OCI-LY3 (cell line): Measurements from ENCODE around the gene TACSTD2.

ENCODE experiments used
- H2AFZ ChIP-seq: fragments of 200-600, 300-600 bp; shearing (Covaris generic); 2 replicates; pipeline ENCODE4 v1.6.0; 2014; ENCODE audit warnings: antibody characterized with exemption, low read depth, low read length
- H3K27ac ChIP-seq: fragments of 200-600, 300-600 bp; sonication (generic); 2 replicates; pipeline ENCODE4 v1.5.1; 2014; ENCODE audit warnings: mild to moderate bottlenecking, low read length, moderate library complexity, mixed read lengths
- H3K27me3 ChIP-seq: fragments of 200-600, 300-600 bp; sonication (generic); 2 replicates; pipeline ENCODE4 v1.6.1; 2014; ENCODE audit warnings: low read depth, low read length, mixed read lengths
- H3K36me3 ChIP-seq: fragments of 200-600, 300-600 bp; sonication (generic); replicated peaks from 2 replicates; pipeline ENCODE3; 2014; ENCODE audit warnings: low read depth, low read length, mixed read lengths
- H3K4me1 ChIP-seq: fragments of 300-600, 200-600 bp; sonication (generic); 2 replicates; pipeline ENCODE4 v1.6.1; 2014; ENCODE audit warnings: low read length, mixed read lengths
- H3K4me2 ChIP-seq: fragments of 200-600, 300-600 bp; sonication (generic); 2 replicates; pipeline ENCODE4 v1.6.1; 2014; ENCODE audit warnings: low read length, mixed read lengths
- H3K4me3 ChIP-seq: fragments of 300-600, 200-600 bp; sonication (generic); 2 replicates; pipeline ENCODE4 v1.5.1; 2014; ENCODE audit warnings: antibody characterized with exemption, mild to moderate bottlenecking, low read length, moderate library complexity
- H3K79me2 ChIP-seq: fragments of 300-600, 200-600 bp; shearing (Covaris generic); 2 replicates; pipeline ENCODE4 v1.6.1; 2014; ENCODE audit warnings: mild to moderate bottlenecking, low read length, mixed read lengths
- H3K9ac ChIP-seq: fragments of 300-600, 200-600 bp; shearing (Covaris generic); 2 replicates; pipeline ENCODE4 v1.6.0; 2014; ENCODE audit warnings: mild to moderate bottlenecking, low read length, moderate library complexity
- H3K9me3 ChIP-seq: fragments of 200-600, 300-600 bp; shearing (Covaris generic); 2 replicates; pipeline ENCODE4 v1.6.1; 2014; ENCODE audit warnings: low read length, mixed read lengths; ENCODE audit not compliant: insufficient read depth
- H4K20me1 ChIP-seq: fragments of 200-600, 300-600 bp; sonication (generic); 2 replicates; pipeline ENCODE4 v1.6.1; 2016; ENCODE audit warnings: low read length, mixed read lengths; ENCODE audit not compliant: insufficient read depth
- CTCF ChIP-seq: fragments of 200-600, 300-600 bp; sonication (generic); IDR thresholded peaks from 2 replicates; pipeline ENCODE4 v1.5.1; 2014; ENCODE audit warnings: antibody characterized with exemption, low read length, low read depth
- EZH2phosphoT487 ChIP-seq: fragments of 200-600 bp; shearing (Covaris generic); IDR thresholded peaks from 2 replicates; pipeline ENCODE4 v1.6.1; 2018; ENCODE audit warnings: antibody characterized with exemption, mixed run types, low read depth

TACSTD2 gene

GRCh38 chr1:58588396-58588795, 11.3 kb upstream of the TACSTD2 start:
- no peak for TF ChIP-seq EZH2phosphoT487
- TF ChIP-seq CTCF, result no peak
- no peaks in the 10 kb centered on the region for H4K20me1 ChIP-seq

GRCh38 chr1:58587667-58588066, 10.6 kb upstream of the TACSTD2 start:
- Histone ChIP-seq H3K27me3 (peaks cover 37% of the 10 kb centered on the region), H3K9ac (no peak overlapping the region), H3K4me1 (peaks cover 14% of the 10 kb centered on the region), H3K9me3 (no peaks in the 10 kb centered on the region), H3K79me2 (no peaks in the 10 kb centered on the region), H3K27ac (no peak overlapping the region), H3K4me3 (no peak overlapping the region), H3K36me3 (no peaks in the 10 kb centered on the region), H4K20me1 (no peaks in the 10 kb centered on the region), H2AFZ (no peak overlapping the region), H3K4me2 (no peak overlapping the region)
- TF ChIP-seq CTCF (no peak), EZH2phosphoT487 (no peak)

More at GRCh38 chr1:58588396-58588795, 11.3 kb upstream of the TACSTD2 start:
- Histone ChIP-seq H3K4me3 (no peak overlapping the region), H3K36me3 (no peaks in the 10 kb centered on the region), H3K27me3 (peaks cover 43% of the 10 kb centered on the region), H3K79me2 (no peaks in the 10 kb centered on the region), H2AFZ (no peak overlapping the region), H3K27ac (no peak overlapping the region), H3K4me1 (peaks cover 12% of the 10 kb centered on the region), H3K9ac (no peak overlapping the region), H3K9me3 (no peaks in the 10 kb centered on the region), H3K4me2 (no peak overlapping the region)

- Histone ChIP-seq H3K79me2 (no peaks in the 10 kb centered on the region), H3K27me3 (peaks cover 31% of the 10 kb centered on the region), H3K36me3 (no peaks in the 10 kb centered on the region), H3K9me3 (no peaks in the 10 kb centered on the region), H3K4me3 (no peak overlapping the region), H4K20me1 (no peaks in the 10 kb centered on the region), H3K4me2 (no peak overlapping the region), H3K9ac (no peak overlapping the region), H3K4me1 (peaks cover 14% of the 10 kb centered on the region), H2AFZ (no peak overlapping the region), H3K27ac (no peak overlapping the region)
- TF ChIP-seq EZH2phosphoT487, result no peak
- TF ChIP-seq CTCF, result no peak
Observed at GRCh38 chr1:58586271-58586670, 9.2 kb upstream of the TACSTD2 start.

- no peaks in the 10 kb centered on the region for H3K9me3 ChIP-seq
- no peaks in the 10 kb centered on the region for H4K20me1 ChIP-seq
- H3K27ac ChIP-seq, result no peak overlapping the region
- peaks cover 36% of the 10 kb centered on the region for H3K27me3 ChIP-seq
- H3K4me2 ChIP-seq, result no peak overlapping the region
- no peaks in the 10 kb centered on the region for H3K36me3 ChIP-seq
- H3K9ac ChIP-seq, result no peak overlapping the region
- no peak overlapping the region for H3K4me3 ChIP-seq
- H3K4me1 ChIP-seq, result peaks cover 14% of the 10 kb centered on the region
- no peak overlapping the region for H2AFZ ChIP-seq
- H3K79me2 ChIP-seq, result no peaks in the 10 kb centered on the region
- TF ChIP-seq CTCF (no peak), EZH2phosphoT487 (no peak)
Observed at GRCh38 chr1:58585581-58586151, 8.6 kb upstream of the TACSTD2 start.
